Hepatocyte (in vitro differentiated cells): ENCODE measurements around the gene ALKBH7. TPM values are rescaled to one million over a fixed set of nuclear protein-coding genes. Genes with fewer than 3 reads are reported as not detected.
A peak's percentile ranks its signal among the peaks of the same experiment; 100 is the strongest.

Source experiments
- DNase-seq: peaks from one replicate; pipeline ENCODE4 v3.0.0-alpha.2; 2016; ENCODE audit warnings: low spot score
- H2AFZ ChIP-seq: fragments of 200-600 bp; sonication (generic); 2 replicates; pipeline ENCODE4 v1.6.0; 2016; ENCODE audit warnings: antibody characterized with exemption, mild to moderate bottlenecking
- H3K27ac ChIP-seq: fragments of 200-600 bp; sonication (generic); 2 replicates; pipeline ENCODE4 v1.5.1; 2016; ENCODE audit warnings: mild to moderate bottlenecking
- H3K27me3 ChIP-seq: fragments of 200-600 bp; sonication (generic); 2 replicates; pipeline ENCODE4 v1.6.1; 2016
- H3K36me3 ChIP-seq: fragments of 200-600 bp; sonication (generic); replicated peaks from 2 replicates; pipeline ENCODE4 v1.5.1; 2016; ENCODE audit warnings: low read depth; ENCODE audit not compliant: insufficient read depth
- H3K4me1 ChIP-seq: fragments of 200-600 bp; sonication (generic); 2 replicates; pipeline ENCODE4 v1.5.1; 2016; ENCODE audit warnings: mild to moderate bottlenecking, moderate library complexity; ENCODE audit not compliant: insufficient read depth
- H3K4me2 ChIP-seq: fragments of 200-600 bp; sonication (generic); 2 replicates; pipeline ENCODE4 v1.6.0; 2016
- H3K4me3 ChIP-seq: fragments of 200-600 bp; sonication (generic); 2 replicates; pipeline ENCODE4 v1.5.1; 2016; ENCODE audit warnings: mild to moderate bottlenecking
- H3K79me2 ChIP-seq: fragments of 200-600 bp; sonication (generic); 2 replicates; pipeline ENCODE4 v1.6.0; 2017; ENCODE audit warnings: mild to moderate bottlenecking
- H3K9me2 ChIP-seq: fragments of 200-600 bp; sonication (generic); replicated peaks from 2 replicates; pipeline ENCODE4 v1.6.0; 2017; ENCODE audit warnings: mild to moderate bottlenecking; ENCODE audit not compliant: insufficient read depth
- H3K9me3 ChIP-seq: fragments of 200-600 bp; sonication (generic); 2 replicates; pipeline ENCODE4 v1.5.1; 2016; ENCODE audit warnings: low read depth, mild to moderate bottlenecking
- H4K20me1 ChIP-seq: fragments of 200-600 bp; sonication (generic); 2 replicates; pipeline ENCODE4 v1.6.0; 2016; ENCODE audit warnings: mild to moderate bottlenecking; ENCODE audit not compliant: insufficient read depth, poor library complexity, severe bottlenecking
- CTCF ChIP-seq: fragments of 200-600 bp; sonication (generic); IDR thresholded peaks from 2 replicates; pipeline ENCODE4 v1.5.1; 2016; ENCODE audit warnings: antibody characterized with exemption, mild to moderate bottlenecking; ENCODE audit not compliant: poor library complexity
- EZH2 ChIP-seq: fragments of 200-600 bp; sonication (generic); IDR thresholded peaks from 2 replicates; pipeline ENCODE4 v1.6.1; 2016; ENCODE audit warnings: antibody characterized with exemption, mild to moderate bottlenecking, borderline replicate concordance
- EZH2phosphoT487 ChIP-seq: fragments of 200-600 bp; sonication (generic); IDR thresholded peaks from one replicate; pipeline ENCODE4 v1.6.1; 2018; ENCODE audit warnings: antibody characterized with exemption, mild to moderate bottlenecking, low read depth, moderate library complexity; ENCODE audit not compliant: unreplicated experiment, severe bottlenecking
- WGBS: methylation state at CpG from one replicate; pipeline ENCODE4 v1.1.6; 2016; ENCODE audit warnings: low lambda C conversion rate; ENCODE audit errors: missing lambda C conversion rate; 5-methylcytosine and 5-hydroxymethylcytosine counted together
- polyA plus RNA-seq: library from polyadenylated mRNA; unstranded; fragments of >200 nt; fragmentation: Nextera tagmentation; extraction: Ambion mirVana; gene quantifications from 2 replicates; pipeline ENCODE4 v1.2.1, GENCODE V29; 2016
- total RNA-seq: library from RNA; depleted of rRNA; stranded (reverse); fragments of >200 nt; gene quantifications from 2 replicates; pipeline ENCODE4 v1.2.3, GENCODE V29; 2014

Gene ALKBH7
- total and polyA plus RNA-seq, 2 experiments from 2014 or later: 45.3 to 99.3 TPM

DNA sequence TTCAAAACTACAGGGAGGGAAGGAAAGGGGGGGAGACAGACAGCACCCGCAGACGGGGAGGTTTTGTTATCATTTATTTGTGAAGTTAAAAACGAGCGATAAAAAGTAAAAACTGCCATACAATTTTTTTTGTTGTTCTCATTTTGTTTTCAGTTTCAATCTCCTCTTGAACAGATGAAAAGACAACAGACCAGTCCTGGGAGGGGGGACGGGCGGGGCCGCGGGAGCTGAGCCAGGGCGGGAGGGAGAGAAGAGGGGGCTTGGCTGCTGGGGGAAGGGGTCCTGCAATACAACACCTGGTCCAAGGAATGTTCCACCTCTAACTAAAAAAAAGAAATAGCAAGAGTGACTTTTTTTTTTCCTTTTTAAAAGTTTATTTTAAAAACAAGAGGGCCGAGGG is 40.7 kb downstream of the ALKBH7 start:
- H3K9me3 ChIP-seq: no peaks in the 10 kb centered on the region
- H3K27ac ChIP-seq: peak overlapping the region; percentile 57
- H3K4me1 ChIP-seq: peaks cover 9% of the 10 kb centered on the region
- no peak for DNase-seq
- H4K20me1 ChIP-seq: peaks cover 4% of the 10 kb centered on the region
- H3K36me3 ChIP-seq: no peaks in the 10 kb centered on the region
- no peak overlapping the region for H2AFZ ChIP-seq
- no peaks in the 10 kb centered on the region for H3K27me3 ChIP-seq
- peaks cover 6% of the 10 kb centered on the region for H3K79me2 ChIP-seq
- H3K4me2 ChIP-seq: no peak overlapping the region
- no peaks in the 10 kb centered on the region for H3K9me2 ChIP-seq
- 79% methylated on average over 10 of the region's 10 CpGs for WGBS
- TF ChIP-seq CTCF: no peak
- TF ChIP-seq EZH2phosphoT487: no peak
- TF ChIP-seq EZH2: no peak
- H3K4me3 ChIP-seq: no peak overlapping the region

- no peaks in the 10 kb centered on the region for H3K36me3 ChIP-seq
- no peak overlapping the region for H3K4me3 ChIP-seq
- TF ChIP-seq CTCF: no peak
- no peak for TF ChIP-seq EZH2
- WGBS: 93% methylated on average over 33 of the region's 42 CpGs
- no peaks in the 10 kb centered on the region for H3K9me3 ChIP-seq
- H2AFZ ChIP-seq: no peak overlapping the region
- peaks cover 9% of the 10 kb centered on the region for H3K4me1 ChIP-seq
- peak overlapping the region; percentile 34 for H3K27ac ChIP-seq
- DNase-seq: no peak
- peaks cover 13% of the 10 kb centered on the region for H3K79me2 ChIP-seq
- no peaks in the 10 kb centered on the region for H3K9me2 ChIP-seq
- peaks cover 9% of the 10 kb centered on the region for H4K20me1 ChIP-seq
- H3K4me2 ChIP-seq: no peak overlapping the region
- H3K27me3 ChIP-seq: no peaks in the 10 kb centered on the region
Measured at GRCh38 chr19:6413721-6414643, 41.4 kb downstream of the ALKBH7 start.

GRCh38 chr19:6414793-6415590 is 42.4 kb downstream of the ALKBH7 start:
- DNase-seq: no peak
- WGBS: 97% methylated on average over 46 of the region's 47 CpGs
- Histone ChIP-seq H3K36me3 (no peaks in the 10 kb centered on the region), H3K4me1 (peaks cover 9% of the 10 kb centered on the region), H3K4me2 (no peak overlapping the region), H4K20me1 (peaks cover 18% of the 10 kb centered on the region), H3K9me2 (no peaks in the 10 kb centered on the region), H3K27ac (no peak overlapping the region), H3K79me2 (peaks cover 23% of the 10 kb centered on the region), H3K4me3 (no peak overlapping the region), H3K27me3 (no peaks in the 10 kb centered on the region), H3K9me3 (no peaks in the 10 kb centered on the region), H2AFZ (no peak overlapping the region)
- no peak for TF ChIP-seq EZH2
- TF ChIP-seq EZH2phosphoT487: no peak
- TF ChIP-seq CTCF: no peak
